Measurements from ENCODE around the gene HOMER1.

DNA sequence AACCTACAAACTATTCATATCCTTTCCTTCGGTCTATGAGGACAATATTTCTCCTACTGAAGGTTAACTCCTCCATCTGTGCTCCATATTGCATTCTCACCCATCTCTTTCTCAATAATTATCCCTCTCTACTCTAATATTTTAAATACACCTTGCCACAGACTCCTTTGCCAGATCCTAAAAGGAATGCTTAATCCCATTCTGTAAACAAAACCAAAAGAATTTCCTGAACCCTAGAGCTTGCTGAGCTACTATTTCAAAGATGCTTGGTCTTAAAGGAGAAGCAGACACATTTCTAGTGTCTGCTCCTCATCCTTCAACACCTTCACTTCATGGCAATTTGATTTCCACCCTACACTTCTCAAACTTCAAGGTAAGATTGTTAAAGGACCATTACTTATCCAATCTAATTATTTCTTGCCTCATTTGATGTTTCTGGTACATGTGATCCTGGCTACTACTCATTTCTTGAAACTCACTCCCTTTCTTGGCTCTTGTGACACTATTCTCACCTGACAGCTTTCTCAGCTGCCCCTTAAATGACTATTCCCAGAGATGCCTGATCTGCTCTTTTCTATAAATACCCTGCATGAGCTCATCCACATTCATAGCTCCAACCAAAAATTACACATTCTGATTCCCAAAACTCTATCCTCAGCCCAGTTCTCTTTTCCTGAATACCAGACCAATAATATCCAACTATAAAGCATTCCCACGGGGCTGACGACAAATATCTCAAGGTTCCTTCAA, 20.2 kb downstream of the HOMER1 start:
- TF ChIP-seq, protein P1, sequence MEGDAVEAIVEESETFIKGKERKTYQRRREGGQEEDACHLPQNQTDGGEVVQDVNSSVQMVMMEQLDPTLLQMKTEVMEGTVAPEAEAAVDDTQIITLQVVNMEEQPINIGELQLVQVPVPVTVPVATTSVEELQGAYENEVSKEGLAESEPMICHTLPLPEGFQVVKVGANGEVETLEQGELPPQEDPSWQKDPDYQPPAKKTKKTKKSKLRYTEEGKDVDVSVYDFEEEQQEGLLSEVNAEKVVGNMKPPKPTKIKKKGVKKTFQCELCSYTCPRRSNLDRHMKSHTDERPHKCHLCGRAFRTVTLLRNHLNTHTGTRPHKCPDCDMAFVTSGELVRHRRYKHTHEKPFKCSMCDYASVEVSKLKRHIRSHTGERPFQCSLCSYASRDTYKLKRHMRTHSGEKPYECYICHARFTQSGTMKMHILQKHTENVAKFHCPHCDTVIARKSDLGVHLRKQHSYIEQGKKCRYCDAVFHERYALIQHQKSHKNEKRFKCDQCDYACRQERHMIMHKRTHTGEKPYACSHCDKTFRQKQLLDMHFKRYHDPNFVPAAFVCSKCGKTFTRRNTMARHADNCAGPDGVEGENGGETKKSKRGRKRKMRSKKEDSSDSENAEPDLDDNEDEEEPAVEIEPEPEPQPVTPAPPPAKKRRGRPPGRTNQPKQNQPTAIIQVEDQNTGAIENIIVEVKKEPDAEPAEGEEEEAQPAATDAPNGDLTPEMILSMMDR (IDR thresholded peaks at IDR 0.05 in 4 of 5, conservative IDR thresholded peaks at IDR 0.05 in 1 of 5), result no peak
- no peak for TF ChIP-seq POLR2A (IDR thresholded peaks at IDR 0.05)

Measured in gastrocnemius medialis (tissue), 4 donors.